Neural cell (in vitro differentiated cells): Measurements from ENCODE around the gene HIVEP3. TPM values are rescaled to one million over a fixed set of nuclear protein-coding genes. Genes with fewer than 3 reads are reported as not detected.

Source experiments
- H2AFZ ChIP-seq: fragments of 200-600, 300-800 bp; sonication (generic), shearing (Covaris generic); 2 replicates; pipeline ENCODE4 v1.6.0; 2014; ENCODE audit warnings: low read depth, mild to moderate bottlenecking, antibody characterized with exemption, low read length, moderate library complexity
- H3F3A ChIP-seq: fragments of 200-600 bp; shearing (Covaris generic); 2 replicates; pipeline ENCODE4 v1.6.1; 2016; ENCODE audit warnings: mild to moderate bottlenecking, moderate library complexity, mixed read lengths, antibody characterized with exemption, low read length; ENCODE audit not compliant: insufficient read depth, poor library complexity, severe bottlenecking
- H3K27ac ChIP-seq: fragments of 200-600, 300-800 bp; sonication (generic), shearing (Covaris generic); 2 replicates; pipeline ENCODE4 v1.5.1; 2014; ENCODE audit warnings: mild to moderate bottlenecking, low read length, moderate library complexity
- H3K27me3 ChIP-seq: fragments of 300-800, 200-600 bp; sonication (generic), shearing (Covaris generic); 2 replicates; pipeline ENCODE4 v1.6.0; 2014; ENCODE audit warnings: mild to moderate bottlenecking, low read depth, low read length, moderate library complexity; ENCODE audit not compliant: insufficient read depth
- H3K36me3 ChIP-seq: fragments of 300-800, 200-600 bp; sonication (generic), shearing (Covaris generic); 2 replicates; pipeline ENCODE4 v1.5.1; 2014; ENCODE audit warnings: mild to moderate bottlenecking, antibody characterized with exemption, low read length, moderate library complexity; ENCODE audit not compliant: insufficient read depth
- H3K4me2 ChIP-seq: fragments of 300-800, 200-600 bp; sonication (generic), shearing (Covaris generic); 2 replicates; pipeline ENCODE4 v1.6.0; 2014; ENCODE audit warnings: mild to moderate bottlenecking, low read length
- H3K4me3 ChIP-seq: fragments of 300-800, 200-600 bp; sonication (generic), shearing (Covaris generic); 2 replicates; pipeline ENCODE4 v1.5.1; 2014; ENCODE audit warnings: mild to moderate bottlenecking, low read length, moderate library complexity
- H3K79me2 ChIP-seq: fragments of 200-600 bp; shearing (Covaris generic); replicated peaks from 2 replicates; pipeline ENCODE4 v1.6.0; 2014; ENCODE audit warnings: mild to moderate bottlenecking, low read length, moderate library complexity; ENCODE audit not compliant: insufficient read depth
- H3K9ac ChIP-seq: fragments of 300-800, 200-600 bp; sonication (generic), shearing (Covaris generic); 2 replicates; pipeline ENCODE4 v1.6.1; 2016; ENCODE audit warnings: mild to moderate bottlenecking, low read length, mixed read lengths
- H3K9me2 ChIP-seq: fragments of 200-600 bp; shearing (Covaris generic); 2 replicates; pipeline ENCODE4 v1.6.1; 2016; ENCODE audit warnings: mild to moderate bottlenecking, low read length, mixed read lengths; ENCODE audit not compliant: insufficient read depth
- H3K9me3 ChIP-seq: fragments of 200-600, 300-800 bp; sonication (generic), shearing (Covaris generic); 2 replicates; pipeline ENCODE4 v1.6.1; 2016; ENCODE audit warnings: mild to moderate bottlenecking, mixed run types, low read length, moderate library complexity, mixed read lengths
- H4K20me1 ChIP-seq: fragments of 200-600 bp; shearing (Covaris generic); 2 replicates; pipeline ENCODE4 v1.6.1; 2016; ENCODE audit warnings: mild to moderate bottlenecking, mixed run types; ENCODE audit not compliant: insufficient read depth
- CTCF ChIP-seq: fragments of 450-650 bp; IDR thresholded peaks from 2 replicates; pipeline ENCODE4 v1.5.1; 2014; ENCODE audit warnings: antibody characterized with exemption, mild to moderate bottlenecking, moderate library complexity; ENCODE audit not compliant: poor library complexity, severe bottlenecking
- EP300 ChIP-seq: fragments of 450-650 bp; conservative IDR thresholded peaks from 2 replicates; pipeline ENCODE4 v1.6.1; 2014; ENCODE audit warnings: antibody characterized with exemption, mild to moderate bottlenecking, moderate library complexity; ENCODE audit not compliant: poor library complexity, severe bottlenecking
- EZH2 ChIP-seq: fragments of 200-600, 300-800 bp; shearing (Covaris generic), sonication (generic); IDR thresholded peaks from 2 replicates; pipeline ENCODE4 v1.6.1; 2014; ENCODE audit warnings: antibody characterized with exemption, low read length, borderline replicate concordance, mild to moderate bottlenecking; ENCODE audit not compliant: insufficient read depth, poor library complexity, severe bottlenecking
- MXI1 ChIP-seq: fragments of 450-650 bp; conservative IDR thresholded peaks from 2 replicates; pipeline ENCODE4 v1.6.1; 2014; ENCODE audit warnings: antibody characterized with exemption, mild to moderate bottlenecking; ENCODE audit not compliant: poor library complexity, severe bottlenecking
- POLR2AphosphoS5 ChIP-seq: IDR thresholded peaks from 2 replicates; pipeline ENCODE4 v1.6.1; 2012
- RAD21 ChIP-seq: fragments of 450-650 bp; conservative IDR thresholded peaks from 2 replicates; pipeline ENCODE4 v1.6.1; 2014; ENCODE audit warnings: antibody characterized with exemption, mild to moderate bottlenecking, moderate library complexity
- REST ChIP-seq: IDR thresholded peaks from 2 replicates; pipeline ENCODE4 v1.6.1; 2012; ENCODE audit warnings: borderline replicate concordance
- SMC3 ChIP-seq: fragments of 450-650 bp; conservative IDR thresholded peaks from 2 replicates; pipeline ENCODE4 v1.6.1; 2014; ENCODE audit warnings: antibody characterized with exemption, mild to moderate bottlenecking, moderate library complexity; ENCODE audit not compliant: poor library complexity
- TAF1 ChIP-seq: IDR thresholded peaks from 2 replicates; pipeline ENCODE4 v1.6.1; 2012; ENCODE audit warnings: low read depth
- polyA plus RNA-seq: library from polyadenylated mRNA; depleted of rRNA; stranded (reverse); fragments of >200 nt; gene quantifications from 2 replicates; pipeline ENCODE4 v1.2.3, GENCODE V29; 2014

Gene HIVEP3
- polyA plus RNA-seq, 1 donor from 2014 or later = 2.6 TPM

GRCh38 chr1:41616563-41616962, 302.2 kb downstream of the HIVEP3 start:
- Histone ChIP-seq H3K36me3 (no peaks in the 10 kb centered on the region), H3F3A (no peaks in the 10 kb centered on the region), H3K27ac (no peak overlapping the region), H3K79me2 (no peaks in the 10 kb centered on the region), H3K4me2 (no peak overlapping the region), H2AFZ (no peak overlapping the region), H4K20me1 (no peaks in the 10 kb centered on the region), H3K9me3 (no peaks in the 10 kb centered on the region), H3K9me2 (no peaks in the 10 kb centered on the region), H3K4me3 (no peak overlapping the region), H3K9ac (no peak overlapping the region), H3K27me3 (no peaks in the 10 kb centered on the region)
- TF ChIP-seq MXI1 (no peak), POLR2AphosphoS5 (no peak), CTCF (no peak), REST (no peak), EZH2 (no peak), RAD21 (no peak)

- TF ChIP-seq EZH2 = no peak
- TF ChIP-seq EP300 = no peak
- no peak for TF ChIP-seq REST
- TF ChIP-seq TAF1 = no peak
- TF ChIP-seq CTCF = no peak
- TF ChIP-seq SMC3 = no peak
- no peak for TF ChIP-seq RAD21
- H3K9me2 ChIP-seq = no peaks in the 10 kb centered on the region
- no peaks in the 10 kb centered on the region for H4K20me1 ChIP-seq
- no peaks in the 10 kb centered on the region for H3K36me3 ChIP-seq
- H3K27me3 ChIP-seq = no peaks in the 10 kb centered on the region
- no peaks in the 10 kb centered on the region for H3K9me3 ChIP-seq
- no peak overlapping the region for H2AFZ ChIP-seq
- no peaks in the 10 kb centered on the region for H3K79me2 ChIP-seq
- H3K4me2 ChIP-seq = no peak overlapping the region
- H3F3A ChIP-seq = no peaks in the 10 kb centered on the region
- no peak overlapping the region for H3K27ac ChIP-seq
- H3K9ac ChIP-seq = no peak overlapping the region
- H3K4me3 ChIP-seq = no peak overlapping the region
Measured at GRCh38 chr1:41615981-41616380, 302.7 kb downstream of the HIVEP3 start.
